ENCODE results near the gene DLGAP1. TPM values are rescaled to one million over a fixed set of nuclear protein-coding genes. Genes with fewer than 3 reads are reported as not detected.

DLGAP1 gene
- total and polyA plus RNA-seq, 2 of the 13 experiments (the other 11 are each of a cell fraction or from before 2014, with no cell fraction given), result 0.01 TPM; not detected in 1

GRCh38 chr18:3510896-3511295 is 944.2 kb downstream of the DLGAP1 start:
- no peaks in the 10 kb centered on the region for H3K4me1 ChIP-seq (ENCODE audit: insufficient read depth, low read length)
- 57% methylated on average over 4 of the region's 4 CpGs for WGBS (ENCODE audit: low lambda C conversion rate)
- ATAC-seq, result no peak
- FAIRE-seq, result no peak
- in situ Hi-C loops (cut with HindIII; ENCODE audit: extremely low pct_ligation_motif_present, low pct_unique_long_range_greater_than_20kb) (no loop called here), intact Hi-C loops (cut with micrococcal nuclease; ENCODE audit: unreplicated experiment) (no loop called here)
- no peak overlapping the region for H2AFZ ChIP-seq (ENCODE audit: low read length)
- TF ChIP-seq SOX5 (CRISPR knock-in tag; IDR thresholded peaks at IDR 0.05; ENCODE audit: borderline replicate concordance) (no peak), ZNF644 (CRISPR knock-in tag; IDR thresholded peaks at IDR 0.05; ENCODE audit: low read depth) (no peak), ZNF280B (CRISPR knock-in tag; IDR thresholded peaks at IDR 0.05; ENCODE audit: borderline replicate concordance) (no peak), SRY (CRISPR knock-in tag; IDR thresholded peaks at IDR 0.05) (no peak)
- no peak overlapping the region for H3K4me2 ChIP-seq (ENCODE audit: low read depth, low read length)
- CTCF ChIA-PET (ENCODE audit: low intra/inter-chr PET ratio, low total read pairs), result no interaction called here
- no peak for DNase-seq (ENCODE audit: low spot score)
- POLR2A ChIA-PET, result no interaction called here
- no peaks in the 10 kb centered on the region for H3K36me3 ChIP-seq (replicated peaks in 1 of 2; ENCODE audit: control insufficient read depth in 1 of 2, insufficient read depth in 2 of 2, low read length in 2 of 2)
- H4K20me1 ChIP-seq (ENCODE audit: insufficient read depth, low read length), result no peaks in the 10 kb centered on the region
- H3K9ac ChIP-seq (ENCODE audit: insufficient read depth, low read depth, low read length), result no peak overlapping the region
- no TSS peak for BruUV-seq (replicated peaks)
- H3K27ac ChIP-seq (ENCODE audit: extremely low read length, insufficient read depth, low read length), result no peak overlapping the region
- no peak overlapping the region for H3K4me3 ChIP-seq (replicated peaks in 1 of 3; ENCODE audit: insufficient read depth in 1 of 3, low read depth in 2 of 3, low read length in 3 of 3)
- H3K79me2 ChIP-seq (ENCODE audit: insufficient read depth, low read length), result no peaks in the 10 kb centered on the region
- H3K9me3 ChIP-seq (ENCODE audit: low read length), result no peaks in the 10 kb centered on the region
- H3K27me3 ChIP-seq (ENCODE audit: control insufficient read depth in 1 of 2, insufficient read depth in 2 of 2, low read length in 2 of 2), result peaks cover 1 to 19% of the 10 kb centered on the region in 2 experiments; a peak in 1 of 5 replicates

DNA sequence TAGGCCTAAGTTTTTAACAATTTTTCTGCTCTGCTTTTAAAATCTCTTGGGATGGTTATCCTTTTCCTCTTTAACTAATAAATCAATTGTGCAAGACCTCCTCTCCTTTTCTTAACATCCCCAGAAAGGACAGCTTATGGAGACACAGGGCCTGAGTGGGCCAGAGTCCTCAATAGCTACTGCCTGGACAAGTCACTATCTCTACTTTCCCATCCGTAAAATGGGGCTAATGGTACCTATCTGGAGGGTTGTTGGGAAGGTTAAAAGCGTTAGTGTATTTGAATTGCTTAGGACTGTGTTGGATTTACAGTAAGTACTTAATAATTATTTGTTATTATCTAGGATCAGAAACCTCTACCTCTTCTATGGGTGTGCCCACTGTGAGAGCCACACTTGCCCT is 945.1 kb downstream of the DLGAP1 start:
- BruUV-seq (replicated peaks), result no TSS peak
- H3K4me1 ChIP-seq (ENCODE audit: insufficient read depth, low read length), result no peaks in the 10 kb centered on the region
- WGBS (ENCODE audit: low lambda C conversion rate), result 45% methylated on average over 2 of the region's 2 CpGs

More for the DNA sequence above, 945.1 kb downstream of the DLGAP1 start:
- Histone ChIP-seq H2AFZ (ENCODE audit: low read length) (no peak overlapping the region), H3K27ac (ENCODE audit: extremely low read length, insufficient read depth, low read length) (no peak overlapping the region), H4K20me1 (ENCODE audit: insufficient read depth, low read length) (no peaks in the 10 kb centered on the region), H3K79me2 (ENCODE audit: insufficient read depth, low read length) (no peaks in the 10 kb centered on the region), H3K4me3 (replicated peaks in 1 of 3; ENCODE audit: insufficient read depth in 1 of 3, low read depth in 2 of 3, low read length in 3 of 3) (no peak overlapping the region), H3K27me3 (ENCODE audit: control insufficient read depth in 1 of 2, insufficient read depth in 2 of 2, low read length in 2 of 2) (peaks cover 1 to 19% of the 10 kb centered on the region in 2 experiments; a peak in 1 of 5 replicates), H3K36me3 (replicated peaks in 1 of 2; ENCODE audit: control insufficient read depth in 1 of 2, insufficient read depth in 2 of 2, low read length in 2 of 2) (no peaks in the 10 kb centered on the region), H3K9me3 (ENCODE audit: low read length) (no peaks in the 10 kb centered on the region), H3K9ac (ENCODE audit: insufficient read depth, low read depth, low read length) (no peak overlapping the region), H3K4me2 (ENCODE audit: low read depth, low read length) (no peak overlapping the region)
- intact Hi-C loops (cut with micrococcal nuclease; ENCODE audit: unreplicated experiment), result no loop called here
- in situ Hi-C loops (cut with HindIII; ENCODE audit: extremely low pct_ligation_motif_present, low pct_unique_long_range_greater_than_20kb), result no loop called here
- ChIA-PET CTCF (ENCODE audit: low intra/inter-chr PET ratio, low total read pairs) (no interaction called here), POLR2A (no interaction called here)
- ATAC-seq (no peak), DNase-seq (ENCODE audit: low spot score) (no peak), FAIRE-seq (no peak)
- TF ChIP-seq ZNF629 (CRISPR knock-in tag; conservative IDR thresholded peaks at IDR 0.05), result peak; percentile 53
- TF ChIP-seq TBL1XR1 (IDR thresholded peaks at IDR 0.05; ENCODE audit: borderline replicate concordance, low read length, partially characterized antibody), result no peak

Measured in HepG2 (cell line).